ENCODE measurements around the gene MAD1L1.

MAD1L1 gene

GRCh38 chr7:2012044-2012900, 220.5 kb downstream of the MAD1L1 start:
- ATAC-seq, result peak; percentile 6; the same call in 2 of the 3 replicates
- no peak for TF ChIP-seq ZNF70 (CRISPR knock-in tag; IDR thresholded peaks at IDR 0.05)
- TF ChIP-seq PATZ1 (CRISPR knock-in tag; IDR thresholded peaks at IDR 0.05; ENCODE audit: borderline replicate concordance), result no peak
- TF ChIP-seq ZNF8 (CRISPR knock-in tag; IDR thresholded peaks at IDR 0.05), result no peak
- TF ChIP-seq, protein P1, sequence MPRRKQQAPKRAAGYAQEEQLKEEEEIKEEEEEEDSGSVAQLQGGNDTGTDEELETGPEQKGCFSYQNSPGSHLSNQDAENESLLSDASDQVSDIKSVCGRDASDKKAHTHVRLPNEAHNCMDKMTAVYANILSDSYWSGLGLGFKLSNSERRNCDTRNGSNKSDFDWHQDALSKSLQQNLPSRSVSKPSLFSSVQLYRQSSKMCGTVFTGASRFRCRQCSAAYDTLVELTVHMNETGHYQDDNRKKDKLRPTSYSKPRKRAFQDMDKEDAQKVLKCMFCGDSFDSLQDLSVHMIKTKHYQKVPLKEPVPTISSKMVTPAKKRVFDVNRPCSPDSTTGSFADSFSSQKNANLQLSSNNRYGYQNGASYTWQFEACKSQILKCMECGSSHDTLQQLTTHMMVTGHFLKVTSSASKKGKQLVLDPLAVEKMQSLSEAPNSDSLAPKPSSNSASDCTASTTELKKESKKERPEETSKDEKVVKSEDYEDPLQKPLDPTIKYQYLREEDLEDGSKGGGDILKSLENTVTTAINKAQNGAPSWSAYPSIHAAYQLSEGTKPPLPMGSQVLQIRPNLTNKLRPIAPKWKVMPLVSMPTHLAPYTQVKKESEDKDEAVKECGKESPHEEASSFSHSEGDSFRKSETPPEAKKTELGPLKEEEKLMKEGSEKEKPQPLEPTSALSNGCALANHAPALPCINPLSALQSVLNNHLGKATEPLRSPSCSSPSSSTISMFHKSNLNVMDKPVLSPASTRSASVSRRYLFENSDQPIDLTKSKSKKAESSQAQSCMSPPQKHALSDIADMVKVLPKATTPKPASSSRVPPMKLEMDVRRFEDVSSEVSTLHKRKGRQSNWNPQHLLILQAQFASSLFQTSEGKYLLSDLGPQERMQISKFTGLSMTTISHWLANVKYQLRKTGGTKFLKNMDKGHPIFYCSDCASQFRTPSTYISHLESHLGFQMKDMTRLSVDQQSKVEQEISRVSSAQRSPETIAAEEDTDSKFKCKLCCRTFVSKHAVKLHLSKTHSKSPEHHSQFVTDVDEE (CRISPR knock-in tag; IDR thresholded peaks at IDR 0.05), result no peak
- TF ChIP-seq OSR1 (CRISPR knock-in tag; IDR thresholded peaks at IDR 0.05), result no peak
- TF ChIP-seq CREB5 (CRISPR knock-in tag; IDR thresholded peaks at IDR 0.05; ENCODE audit: low read depth), result no peak
- no peak for TF ChIP-seq BACH2 (CRISPR knock-in tag; IDR thresholded peaks at IDR 0.05; ENCODE audit: borderline replicate concordance)
- TF ChIP-seq ZNF565 (CRISPR knock-in tag; conservative IDR thresholded peaks at IDR 0.05; ENCODE audit: low read depth), result no peak

DNA sequence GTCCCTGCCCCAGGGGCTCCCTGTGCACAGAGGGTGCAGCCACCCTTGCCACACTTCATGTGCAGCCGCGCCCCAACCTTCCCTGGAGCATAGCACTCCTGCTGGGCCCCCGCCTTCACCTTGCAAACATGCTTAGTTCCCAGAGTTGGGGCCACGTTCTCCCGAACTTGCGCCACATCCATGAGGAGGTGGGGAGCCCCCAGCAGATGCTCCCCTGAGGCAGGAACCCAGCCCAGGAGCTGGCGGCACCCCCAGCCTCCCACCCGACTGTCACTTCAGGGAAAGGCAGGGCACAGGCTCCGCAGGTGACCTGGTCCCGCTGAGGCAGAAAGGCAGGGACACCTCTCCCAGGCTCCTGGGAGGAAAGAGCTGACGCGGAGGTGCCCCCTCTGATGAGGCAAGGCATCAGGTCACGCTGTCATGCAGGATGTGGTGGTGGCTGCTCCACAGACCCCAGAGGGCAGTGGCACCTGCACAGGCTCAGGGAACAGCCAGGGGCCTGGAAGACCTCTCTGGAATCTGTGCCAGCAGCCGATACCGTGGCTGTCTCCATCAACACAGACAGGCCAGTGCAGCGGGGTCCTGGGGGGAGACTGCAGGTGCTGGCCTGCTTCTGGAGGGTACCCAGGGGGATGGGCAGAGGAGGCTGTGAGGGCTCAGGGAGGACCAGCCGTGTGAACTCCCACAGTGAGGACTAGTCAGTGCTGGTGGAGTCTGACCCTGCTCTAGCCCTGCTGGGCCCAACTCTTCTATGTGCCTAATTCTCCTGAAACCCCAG, 221.3 kb downstream of the MAD1L1 start:
- TF ChIP-seq, protein P1 (CRISPR knock-in tag; IDR thresholded peaks at IDR 0.05), result no peak
- no peak for TF ChIP-seq PPARA (CRISPR knock-in tag; IDR thresholded peaks at IDR 0.05; ENCODE audit: borderline replicate concordance)
- no peak for TF ChIP-seq ARNTL (CRISPR knock-in tag; IDR thresholded peaks at IDR 0.05; ENCODE audit: borderline replicate concordance, low read depth)
- no peak for TF ChIP-seq CREB5 (CRISPR knock-in tag; IDR thresholded peaks at IDR 0.05; ENCODE audit: low read depth)
- TF ChIP-seq GLIS3 (CRISPR knock-in tag; IDR thresholded peaks at IDR 0.05), result no peak
- TF ChIP-seq, protein P2, sequence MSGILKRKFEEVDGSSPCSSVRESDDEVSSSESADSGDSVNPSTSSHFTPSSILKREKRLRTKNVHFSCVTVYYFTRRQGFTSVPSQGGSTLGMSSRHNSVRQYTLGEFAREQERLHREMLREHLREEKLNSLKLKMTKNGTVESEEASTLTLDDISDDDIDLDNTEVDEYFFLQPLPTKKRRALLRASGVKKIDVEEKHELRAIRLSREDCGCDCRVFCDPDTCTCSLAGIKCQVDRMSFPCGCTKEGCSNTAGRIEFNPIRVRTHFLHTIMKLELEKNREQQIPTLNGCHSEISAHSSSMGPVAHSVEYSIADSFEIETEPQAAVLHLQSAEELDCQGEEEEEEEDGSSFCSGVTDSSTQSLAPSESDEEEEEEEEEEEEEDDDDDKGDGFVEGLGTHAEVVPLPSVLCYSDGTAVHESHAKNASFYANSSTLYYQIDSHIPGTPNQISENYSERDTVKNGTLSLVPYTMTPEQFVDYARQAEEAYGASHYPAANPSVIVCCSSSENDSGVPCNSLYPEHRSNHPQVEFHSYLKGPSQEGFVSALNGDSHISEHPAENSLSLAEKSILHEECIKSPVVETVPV (CRISPR knock-in tag; IDR thresholded peaks at IDR 0.05), result no peak
- TF ChIP-seq CSDC2 (CRISPR knock-in tag; IDR thresholded peaks at IDR 0.05), result no peak
- TF ChIP-seq BACH2 (CRISPR knock-in tag; IDR thresholded peaks at IDR 0.05; ENCODE audit: borderline replicate concordance), result no peak
- no peak for TF ChIP-seq ZNF70 (CRISPR knock-in tag; IDR thresholded peaks at IDR 0.05)
- no peak for TF ChIP-seq ZNF565 (CRISPR knock-in tag; conservative IDR thresholded peaks at IDR 0.05; ENCODE audit: low read depth)
- TF ChIP-seq TOX (CRISPR knock-in tag; IDR thresholded peaks at IDR 0.05; ENCODE audit: borderline replicate concordance), result no peak
- no peak for TF ChIP-seq ESRRG (CRISPR knock-in tag; IDR thresholded peaks at IDR 0.05)
- TF ChIP-seq ZFP3 (CRISPR knock-in tag; IDR thresholded peaks at IDR 0.05), result no peak
- TF ChIP-seq RARB (CRISPR knock-in tag; IDR thresholded peaks at IDR 0.05), result no peak
- TF ChIP-seq ISL1 (CRISPR knock-in tag; IDR thresholded peaks at IDR 0.05), result no peak
- no peak for TF ChIP-seq ZC3H10 (CRISPR knock-in tag; IDR thresholded peaks at IDR 0.05)
- no peak for TF ChIP-seq TCF4 (CRISPR knock-in tag; IDR thresholded peaks at IDR 0.05; ENCODE audit: borderline replicate concordance)
- no peak for TF ChIP-seq PATZ1 (CRISPR knock-in tag; IDR thresholded peaks at IDR 0.05; ENCODE audit: borderline replicate concordance)
- TF ChIP-seq, protein P3, sequence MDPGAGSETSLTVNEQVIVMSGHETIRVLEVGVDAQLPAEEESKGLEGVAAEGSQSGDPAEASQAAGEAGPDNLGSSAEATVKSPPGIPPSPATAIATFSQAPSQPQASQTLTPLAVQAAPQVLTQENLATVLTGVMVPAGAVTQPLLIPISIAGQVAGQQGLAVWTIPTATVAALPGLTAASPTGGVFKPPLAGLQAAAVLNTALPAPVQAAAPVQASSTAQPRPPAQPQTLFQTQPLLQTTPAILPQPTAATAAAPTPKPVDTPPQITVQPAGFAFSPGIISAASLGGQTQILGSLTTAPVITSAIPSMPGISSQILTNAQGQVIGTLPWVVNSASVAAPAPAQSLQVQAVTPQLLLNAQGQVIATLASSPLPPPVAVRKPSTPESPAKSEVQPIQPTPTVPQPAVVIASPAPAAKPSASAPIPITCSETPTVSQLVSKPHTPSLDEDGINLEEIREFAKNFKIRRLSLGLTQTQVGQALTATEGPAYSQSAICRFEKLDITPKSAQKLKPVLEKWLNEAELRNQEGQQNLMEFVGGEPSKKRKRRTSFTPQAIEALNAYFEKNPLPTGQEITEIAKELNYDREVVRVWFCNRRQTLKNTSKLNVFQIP (CRISPR knock-in tag; IDR thresholded peaks at IDR 0.05; ENCODE audit: borderline replicate concordance, low read depth), result no peak
- no peak for ATAC-seq

Measured in SK-N-SH treated with all-trans-retinoic acid at 6 μM for 48 hours (cell line).